ENCODE results near the gene NOTCH1.

NOTCH1 gene

GRCh38 chr9:136455043-136456002 is 90.5 kb downstream of the NOTCH1 start:
- DNase-seq = no peak

GRCh38 chr9:136454026-136454796 is 91.6 kb downstream of the NOTCH1 start:
- no peak for DNase-seq

GRCh38 chr9:136453326-136453725 is 92.5 kb downstream of the NOTCH1 start:
- no peak for DNase-seq

- no peak for DNase-seq
Measured at GRCh38 chr9:136451221-136451877, 94.5 kb downstream of the NOTCH1 start.

- no peak for DNase-seq
Measured at GRCh38 chr9:136448655-136449054, 97.2 kb downstream of the NOTCH1 start.

- no peak for DNase-seq
Measured at GRCh38 chr9:136447173-136447778, 98.6 kb downstream of the NOTCH1 start.

GRCh38 chr9:136445799-136446198 is 100.0 kb downstream of the NOTCH1 start:
- no peak for DNase-seq

All from CD4-positive, alpha-beta T cell treated with Interleukin-17A for 4 hours (primary cell).